HG03175 (cell line): ENCODE measurements around the gene GPHN.
A peak's percentile ranks its signal among the peaks of the same experiment; 100 is the strongest.

ENCODE experiments used
- ATAC-seq: cut with Tn5 transposase; IDR thresholded peaks from one replicate; pipeline ENCODE4 v1.9.1; 2021; ENCODE audit warnings: mild to moderate bottlenecking, moderate library complexity; ENCODE audit not compliant: unreplicated experiment

Gene GPHN

GRCh38 chr14:66507722-66508546, at the start of gene GPHN:
Gene GPHN (plus strand): TSS chr14:66508147.
- peak; percentile 82 for ATAC-seq

- no peak for ATAC-seq
Measured at GRCh38 chr14:66459603-66460002, 48.3 kb upstream of the GPHN start.

GRCh38 chr14:66464261-66464660, 43.7 kb upstream of the GPHN start:
- no peak for ATAC-seq

GRCh38 chr14:66468778-66469367, 39.1 kb upstream of the GPHN start:
- no peak for ATAC-seq

GRCh38 chr14:66471584-66471983, 36.4 kb upstream of the GPHN start:
- ATAC-seq, result no peak

GRCh38 chr14:66472251-66472650, 35.7 kb upstream of the GPHN start:
- no peak for ATAC-seq

DNA sequence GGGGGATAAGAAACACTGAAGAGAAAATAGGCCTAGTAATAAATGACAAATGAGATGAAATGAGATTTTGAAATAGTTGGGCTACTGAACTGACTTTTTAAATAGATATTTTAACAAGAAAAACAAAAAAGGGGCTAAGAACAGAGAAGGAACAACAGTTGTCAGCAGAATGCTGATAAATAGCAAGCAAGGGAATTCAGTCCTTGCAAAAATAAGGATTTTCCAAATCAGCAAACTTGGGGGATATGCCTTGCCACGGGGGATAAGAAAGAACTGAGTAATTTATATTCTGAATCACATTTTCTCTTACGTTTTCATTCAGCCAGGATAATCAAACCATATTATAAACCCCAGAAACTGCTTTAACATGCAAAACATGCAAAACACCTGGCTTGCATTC, 34.7 kb upstream of the GPHN start:
- ATAC-seq, result no peak

- no peak for ATAC-seq
Measured at GRCh38 chr14:66476964-66477363, 31.0 kb upstream of the GPHN start.

DNA sequence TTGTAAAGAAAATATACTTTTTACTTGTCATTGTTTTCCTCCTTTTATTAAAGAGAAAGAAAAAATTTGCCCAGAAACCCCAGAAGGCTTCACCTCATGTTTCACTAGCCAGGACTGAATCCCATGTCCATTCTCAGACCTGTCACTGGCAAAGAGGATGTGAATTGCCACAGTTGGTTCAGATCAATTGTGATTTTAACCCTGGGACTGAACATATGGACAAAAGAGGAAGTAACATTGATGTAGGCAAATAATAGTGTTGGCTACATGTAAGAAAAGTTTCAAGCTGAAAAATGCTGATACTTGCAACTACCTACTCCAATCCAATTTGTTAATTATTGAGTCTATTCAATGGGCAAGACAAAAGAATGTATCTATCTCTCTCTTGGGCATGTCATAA, 30.4 kb upstream of the GPHN start:
- ATAC-seq, result no peak

GRCh38 chr14:66482873-66483272, 25.1 kb upstream of the GPHN start:
- ATAC-seq, result no peak

GRCh38 chr14:66483322-66483721, 24.6 kb upstream of the GPHN start:
- no peak for ATAC-seq

DNA sequence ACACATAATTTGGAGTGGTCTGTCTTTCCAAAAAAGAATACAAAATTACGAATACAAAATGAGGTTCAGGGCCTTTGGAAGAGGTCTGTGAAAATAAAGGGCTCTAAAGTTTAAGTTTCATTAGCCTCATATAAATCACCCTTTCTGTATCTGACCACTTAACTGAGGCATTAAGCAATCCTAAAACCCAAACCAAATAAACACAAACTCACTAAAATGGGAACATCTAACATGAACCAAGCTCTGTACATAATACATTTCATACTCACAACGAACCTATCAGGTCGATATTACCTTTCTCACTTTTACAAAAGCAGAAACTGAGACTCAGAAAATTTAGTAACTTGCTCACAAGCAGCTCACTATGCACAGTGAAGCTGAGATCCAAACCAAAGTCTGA, 22.9 kb upstream of the GPHN start:
- ATAC-seq, result no peak

DNA sequence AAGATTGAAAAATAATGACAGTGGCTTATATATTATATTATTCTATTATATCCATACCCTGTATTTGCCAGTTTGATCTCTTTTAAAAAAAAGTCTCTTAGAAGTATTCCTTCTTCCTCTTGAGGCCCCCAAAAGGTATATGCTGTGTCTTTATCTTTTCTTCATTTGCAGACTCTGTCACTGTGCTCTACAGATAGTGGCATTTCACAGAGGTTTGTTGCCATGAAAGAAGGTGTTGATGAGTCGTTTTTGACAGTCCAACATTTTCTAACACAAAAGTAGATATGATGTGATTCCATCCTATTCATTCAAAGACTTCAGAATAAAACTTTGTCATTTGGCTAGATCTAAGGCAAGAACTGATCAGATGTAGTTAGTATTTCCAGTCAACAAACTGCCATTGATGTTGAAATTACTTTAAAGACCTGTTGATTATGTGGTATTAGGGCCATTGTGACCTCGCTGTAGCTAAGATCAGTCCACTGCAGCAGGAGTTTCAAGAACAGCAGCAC, 22.0 kb upstream of the GPHN start, which contains the start of gene CCDC196:
Gene CCDC196 (plus strand): TSS at position 462 of the 512 bp plus-strand sequence. CDS start 132 bp downstream, outside the sequence.
- ATAC-seq, result no peak

GRCh38 chr14:66487164-66487563, 20.8 kb upstream of the GPHN start:
- ATAC-seq, result no peak

- ATAC-seq, result no peak
Measured at GRCh38 chr14:66490143-66491111, 17.5 kb upstream of the GPHN start.

DNA sequence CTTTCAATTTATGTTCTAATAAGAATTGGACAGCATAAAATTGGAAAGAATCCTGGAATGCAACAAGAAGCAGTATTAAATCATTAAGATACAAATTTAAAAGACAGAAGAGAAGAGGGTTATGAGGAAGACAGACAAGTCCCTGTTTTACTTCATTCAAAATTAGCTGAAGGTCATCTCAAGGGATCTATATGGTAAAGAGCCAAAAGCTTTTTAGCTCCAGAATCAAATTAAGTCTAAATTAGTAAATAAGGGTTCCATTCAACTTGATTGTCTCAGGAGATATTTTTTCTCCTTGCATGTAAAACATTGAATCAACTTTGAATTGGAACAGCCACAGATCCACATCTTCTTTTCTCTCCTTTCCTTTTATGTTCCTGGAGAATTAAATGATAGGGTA, 14.2 kb upstream of the GPHN start:
- no peak for ATAC-seq

GRCh38 chr14:66495218-66496098, 12.5 kb upstream of the GPHN start:
- ATAC-seq, result peak; percentile 80

GRCh38 chr14:66496188-66496807, 11.6 kb upstream of the GPHN start:
- ATAC-seq, result no peak

DNA sequence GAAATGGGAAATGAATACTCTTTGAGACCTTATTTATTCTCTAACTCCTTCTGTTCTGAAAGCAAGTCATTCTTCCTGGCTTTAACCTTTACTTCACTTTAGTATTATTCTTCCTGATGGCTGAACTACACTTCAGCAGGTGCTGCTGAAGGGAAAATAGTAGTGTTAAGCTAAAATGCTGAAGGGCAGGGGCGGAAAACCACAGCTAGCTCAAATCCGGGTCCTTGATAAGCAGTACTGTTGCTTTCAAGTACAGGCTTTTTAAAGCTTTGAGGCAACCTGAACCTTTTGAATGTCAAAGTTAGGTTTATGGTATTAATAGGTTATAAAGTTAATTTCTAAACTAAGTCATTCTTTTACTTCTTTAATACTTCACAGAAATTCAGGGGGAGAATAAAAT, 11.0 kb upstream of the GPHN start:
- no peak for ATAC-seq

- no peak for ATAC-seq
Measured at GRCh38 chr14:66498311-66498710, 9.6 kb upstream of the GPHN start.
